GM21619 (cell line): ENCODE measurements around the gene GPR153.

Source experiments
- ATAC-seq: cut with Tn5 transposase; IDR thresholded peaks from one replicate; pipeline ENCODE4 v1.9.1; 2021; ENCODE audit not compliant: unreplicated experiment

Gene GPR153

GRCh38 chr1:6269720-6270400, 9.0 kb upstream of the GPR153 start:
- no peak for ATAC-seq

GRCh38 chr1:6269296-6269695, 8.4 kb upstream of the GPR153 start:
- no peak for ATAC-seq

DNA sequence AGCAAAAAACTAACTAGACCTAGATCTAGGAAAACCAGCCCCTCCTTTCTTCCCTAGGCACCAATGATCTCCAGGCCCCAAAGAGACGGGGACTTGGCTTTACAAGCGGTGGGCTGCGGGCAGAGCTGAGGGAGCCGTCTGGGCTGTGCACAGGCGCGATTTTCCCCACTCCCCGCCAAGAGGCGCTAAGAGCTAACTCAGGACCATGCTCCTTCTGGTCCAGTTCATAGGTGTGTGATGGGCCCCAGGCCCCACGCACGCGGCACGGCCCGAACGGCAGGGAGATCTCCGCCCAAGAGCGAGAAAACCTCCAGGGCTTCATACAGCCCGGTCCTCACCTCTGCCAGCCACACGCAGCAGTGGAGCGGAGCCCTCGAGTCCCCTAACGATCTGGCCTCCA, 7.5 kb upstream of the GPR153 start:
- ATAC-seq, result no peak

DNA sequence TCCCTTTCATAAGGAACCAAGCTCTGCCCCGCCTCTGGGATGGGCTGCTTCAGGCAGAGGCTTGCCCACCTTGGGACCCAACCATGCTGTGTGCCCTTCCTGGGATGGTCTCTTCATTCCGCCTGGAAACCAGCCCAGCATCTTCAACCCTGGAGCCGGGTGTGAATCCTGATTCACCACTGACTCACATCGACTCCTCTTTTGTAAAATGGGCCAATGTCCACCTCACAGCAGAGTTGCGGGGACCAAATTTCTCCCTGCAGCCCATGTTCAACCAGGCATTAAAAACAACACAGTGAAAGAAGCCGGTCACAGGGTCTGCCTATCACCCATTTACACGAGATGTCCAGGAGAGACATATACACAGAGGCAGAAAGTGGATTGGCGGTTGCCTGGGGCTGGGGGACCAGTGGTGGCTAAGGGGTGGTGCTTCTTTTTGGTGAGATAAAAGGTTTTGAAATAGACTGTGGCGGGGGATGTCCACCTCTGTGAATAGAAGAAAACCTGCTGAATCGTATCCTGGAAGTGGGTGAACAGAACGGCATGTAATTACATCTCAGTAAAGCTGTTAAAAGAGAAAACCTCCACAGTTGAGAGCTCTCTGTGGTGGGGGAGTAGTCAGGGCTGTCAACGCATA, 6.9 kb upstream of the GPR153 start:
- ATAC-seq, result no peak

GRCh38 chr1:6266641-6267040, 5.7 kb upstream of the GPR153 start:
- ATAC-seq, result no peak

DNA sequence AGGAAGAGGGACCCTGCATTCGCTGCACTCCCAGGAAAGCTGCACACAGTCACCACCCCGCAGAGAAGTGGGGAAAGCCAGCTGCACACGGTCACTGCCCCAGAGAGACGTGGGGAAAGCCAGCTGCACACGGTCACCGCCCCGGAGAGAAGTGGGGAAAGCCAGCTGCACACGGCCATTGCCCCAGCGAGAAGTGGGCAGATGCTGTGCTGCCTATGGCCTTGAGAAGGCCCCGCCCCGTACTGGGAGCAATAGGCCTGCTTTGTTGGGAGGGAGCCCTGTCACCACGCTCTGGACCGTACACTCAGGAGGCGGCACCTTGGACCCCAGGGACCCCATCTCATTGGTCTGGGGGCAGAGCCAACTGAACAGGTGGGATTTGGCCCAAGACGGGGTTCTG, 4.3 kb upstream of the GPR153 start:
- no peak for ATAC-seq

GRCh38 chr1:6263716-6264115, 2.8 kb upstream of the GPR153 start:
- ATAC-seq, result no peak

- ATAC-seq, result no peak
These were observed 1.9 kb upstream of the GPR153 start for GRCh38 chr1:6262555-6263420.

DNA sequence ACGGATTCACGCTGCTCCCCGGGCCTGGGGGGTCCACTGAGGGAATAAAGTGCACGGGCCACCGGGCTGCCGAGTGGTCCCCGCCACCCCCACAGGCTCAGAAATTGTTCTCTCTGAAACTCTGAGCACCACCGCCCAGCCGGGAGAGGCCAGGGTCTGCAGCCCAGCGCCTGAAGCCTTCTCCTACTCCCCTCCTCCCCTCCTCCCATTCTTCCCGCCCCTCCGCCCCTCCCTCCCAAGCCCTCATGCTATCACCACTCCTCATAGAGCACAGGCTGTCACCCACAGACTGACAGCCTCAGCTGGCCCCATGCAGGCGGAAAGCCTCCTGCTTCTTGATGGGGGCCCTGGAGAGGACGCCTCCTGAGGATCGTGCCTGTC, 707 bp upstream of the GPR153 start:
- ATAC-seq, result no peak

- peak; percentile 39 for ATAC-seq
These were observed 414 bp downstream of the GPR153 start for GRCh38 chr1:6260433-6260934.

GRCh38 chr1:6259491-6260362, 1.2 kb downstream of the GPR153 start:
- ATAC-seq, result peak; percentile 66

- no peak for ATAC-seq
These were observed 2.2 kb downstream of the GPR153 start for GRCh38 chr1:6258675-6259074.

DNA sequence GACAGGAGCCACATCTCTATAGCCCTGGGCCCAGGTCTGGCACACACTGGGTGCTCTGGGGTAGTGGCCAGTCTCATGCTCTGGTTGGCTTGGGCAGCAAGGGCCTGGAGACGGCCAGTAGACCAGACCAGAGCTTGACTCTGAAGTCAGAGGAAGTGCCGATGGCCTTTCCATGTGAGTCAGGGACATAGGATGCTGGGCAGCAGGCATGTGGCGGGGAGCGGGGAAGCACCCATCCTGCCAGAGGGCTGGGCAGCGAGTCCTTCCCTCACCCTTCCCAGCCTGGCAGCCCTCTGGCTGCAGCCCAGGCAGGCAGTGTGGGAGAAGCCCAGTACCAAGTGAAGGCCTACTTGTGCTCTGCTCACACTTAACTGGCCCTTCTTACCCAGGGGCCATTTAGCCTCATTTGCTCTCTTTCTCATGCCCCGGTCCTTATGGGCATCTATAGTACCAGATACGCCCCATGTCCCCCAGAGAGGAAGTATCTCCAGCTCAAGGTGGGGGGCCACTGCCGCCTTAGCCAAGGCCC, 3.3 kb downstream of the GPR153 start:
- ATAC-seq, result no peak

GRCh38 chr1:6256645-6257044, 4.3 kb downstream of the GPR153 start:
- no peak for ATAC-seq

DNA sequence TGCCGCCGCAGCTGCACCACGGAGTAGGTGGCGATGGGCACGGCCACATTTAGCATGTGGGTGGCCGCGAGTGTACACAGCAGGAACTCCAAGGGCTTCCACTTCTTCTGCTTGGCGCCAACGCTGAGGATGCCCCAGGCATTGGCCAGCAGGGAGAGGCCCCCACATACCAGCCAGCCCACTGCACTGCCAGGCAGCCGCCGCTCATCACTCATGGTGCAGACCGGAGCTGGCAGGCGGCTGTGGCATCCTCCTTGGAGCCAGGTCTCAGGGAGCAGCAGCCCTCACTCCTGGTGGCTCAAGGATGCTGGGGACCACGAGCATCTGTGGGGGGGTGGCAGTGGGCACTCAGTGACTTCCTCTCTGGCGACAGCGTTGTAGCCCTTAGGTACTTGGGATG, 6.2 kb downstream of the GPR153 start:
- ATAC-seq, result no peak

DNA sequence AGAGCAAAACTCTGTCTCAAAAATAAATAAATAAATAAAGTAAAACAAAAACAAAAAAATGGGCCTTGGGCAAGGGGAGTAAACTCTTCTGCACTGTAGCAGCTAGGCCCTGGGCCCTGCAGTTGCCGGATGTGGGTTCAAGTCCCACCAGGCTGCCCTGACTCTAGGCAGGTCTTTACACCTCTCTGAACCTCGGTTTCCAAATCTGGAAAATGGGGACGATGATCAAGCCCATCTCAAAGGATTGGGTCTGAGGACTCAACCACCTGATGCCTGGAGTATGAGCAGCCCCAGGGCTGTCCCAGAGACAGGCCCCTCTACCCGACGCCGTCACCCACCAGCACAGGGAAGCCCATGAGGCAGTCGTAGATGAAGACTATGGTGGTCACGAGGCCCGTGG, 7.5 kb downstream of the GPR153 start:
- ATAC-seq, result no peak

GRCh38 chr1:6252374-6252710, 8.6 kb downstream of the GPR153 start:
- no peak for ATAC-seq

- ATAC-seq, result no peak
These were observed 9.1 kb downstream of the GPR153 start for GRCh38 chr1:6251681-6252373.

GRCh38 chr1:6251233-6251632, 9.7 kb downstream of the GPR153 start:
- no peak for ATAC-seq
